Colon (tissue), 2 donors: ENCODE measurements around the gene PRKCZ.

ENCODE experiments used
- FAIRE-seq: peaks from 2 replicates; lab custom pipeline; 2012; peaks lifted over from hg19 to GRCh38; lab: Jason Lieb, UNC
- donor health status: control.
- donor health status: control.

The PRKCZ gene

GRCh38 chr1:2025491-2025981 is 24.7 kb upstream of the PRKCZ start:
- no peak for FAIRE-seq

GRCh38 chr1:2027961-2028583 is 22.1 kb upstream of the PRKCZ start:
- no peak for FAIRE-seq

- FAIRE-seq, result no peak
These were observed 21.2 kb upstream of the PRKCZ start for GRCh38 chr1:2028870-2029560.

GRCh38 chr1:2029561-2029960 is 20.6 kb upstream of the PRKCZ start:
- no peak for FAIRE-seq

- FAIRE-seq, result no peak
These were observed 19.9 kb upstream of the PRKCZ start for GRCh38 chr1:2030076-2030871.

GRCh38 chr1:2031546-2032540 is 18.4 kb upstream of the PRKCZ start:
- FAIRE-seq, result no peak

GRCh38 chr1:2032737-2033136 is 17.5 kb upstream of the PRKCZ start:
- no peak for FAIRE-seq

- no peak for FAIRE-seq
These were observed 17.0 kb upstream of the PRKCZ start for GRCh38 chr1:2033165-2033564.

- FAIRE-seq, result no peak
These were observed 13.9 kb upstream of the PRKCZ start for GRCh38 chr1:2036287-2036686.

- no peak for FAIRE-seq
These were observed 12.8 kb upstream of the PRKCZ start for GRCh38 chr1:2037314-2037979.

GRCh38 chr1:2038229-2038628 is 12.0 kb upstream of the PRKCZ start:
- no peak for FAIRE-seq

GRCh38 chr1:2039251-2039650 is 11.0 kb upstream of the PRKCZ start:
- no peak for FAIRE-seq

GRCh38 chr1:2041305-2041704 is 8.9 kb upstream of the PRKCZ start:
- no peak for FAIRE-seq

- FAIRE-seq, result no peak
These were observed 8.3 kb upstream of the PRKCZ start for GRCh38 chr1:2041887-2042286.

GRCh38 chr1:2042830-2043773 is 7.1 kb upstream of the PRKCZ start:
- FAIRE-seq, result no peak

- no peak for FAIRE-seq
These were observed 6.3 kb upstream of the PRKCZ start for GRCh38 chr1:2043886-2044285.

GRCh38 chr1:2044510-2045319 is 5.5 kb upstream of the PRKCZ start:
- FAIRE-seq, result no peak

GRCh38 chr1:2045468-2046173 is 4.6 kb upstream of the PRKCZ start:
- FAIRE-seq, result no peak
